Sigmoid colon (tissue), 3 donors: ENCODE data around the gene MAST4.

ENCODE experiments used
- POLR2A ChIP-seq, 2 donors: fragments of 450-650 bp; IDR thresholded peaks; one replicate each; pipeline ENCODE4 v1.6.1; 2016; ENCODE audit warnings: antibody characterized with exemption in 2 of 2, mild to moderate bottlenecking in 2 of 2, moderate library complexity in 2 of 2
- TF ChIP-seq, protein P1 (sequence below), 4 experiments: fragments of 450-650 bp in 3 of 4; fragments of 200-600 bp in 1 of 4; IDR thresholded peaks; one replicate each; pipeline ENCODE4 v1.5.1; 2016 to 2019; ENCODE audit warnings: antibody characterized with exemption in 4 of 4, mild to moderate bottlenecking in 3 of 4, moderate library complexity in 2 of 4

DNA sequence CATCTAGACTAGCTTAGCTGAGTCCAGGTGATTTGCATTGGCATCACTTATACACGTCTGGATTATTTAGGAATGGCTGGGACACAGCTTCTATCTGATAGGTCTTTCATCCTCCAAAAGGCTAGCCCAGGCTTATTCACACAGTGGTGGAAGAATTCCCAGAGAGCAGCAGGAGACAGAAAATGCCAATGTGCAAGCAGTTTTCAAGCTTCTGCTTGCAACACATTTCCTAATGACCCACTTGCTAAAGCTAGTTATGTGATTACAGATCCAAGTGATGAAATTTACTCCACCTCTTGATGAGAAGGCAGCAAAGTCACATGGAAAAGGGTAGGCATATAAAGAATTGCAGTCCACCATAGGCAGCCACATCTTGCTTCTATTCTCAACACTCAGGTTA, 44.2 kb upstream of the MAST4 start:
- TF ChIP-seq, protein P1, sequence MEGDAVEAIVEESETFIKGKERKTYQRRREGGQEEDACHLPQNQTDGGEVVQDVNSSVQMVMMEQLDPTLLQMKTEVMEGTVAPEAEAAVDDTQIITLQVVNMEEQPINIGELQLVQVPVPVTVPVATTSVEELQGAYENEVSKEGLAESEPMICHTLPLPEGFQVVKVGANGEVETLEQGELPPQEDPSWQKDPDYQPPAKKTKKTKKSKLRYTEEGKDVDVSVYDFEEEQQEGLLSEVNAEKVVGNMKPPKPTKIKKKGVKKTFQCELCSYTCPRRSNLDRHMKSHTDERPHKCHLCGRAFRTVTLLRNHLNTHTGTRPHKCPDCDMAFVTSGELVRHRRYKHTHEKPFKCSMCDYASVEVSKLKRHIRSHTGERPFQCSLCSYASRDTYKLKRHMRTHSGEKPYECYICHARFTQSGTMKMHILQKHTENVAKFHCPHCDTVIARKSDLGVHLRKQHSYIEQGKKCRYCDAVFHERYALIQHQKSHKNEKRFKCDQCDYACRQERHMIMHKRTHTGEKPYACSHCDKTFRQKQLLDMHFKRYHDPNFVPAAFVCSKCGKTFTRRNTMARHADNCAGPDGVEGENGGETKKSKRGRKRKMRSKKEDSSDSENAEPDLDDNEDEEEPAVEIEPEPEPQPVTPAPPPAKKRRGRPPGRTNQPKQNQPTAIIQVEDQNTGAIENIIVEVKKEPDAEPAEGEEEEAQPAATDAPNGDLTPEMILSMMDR (IDR thresholded peaks at IDR 0.05): no peak
- TF ChIP-seq POLR2A (IDR thresholded peaks at IDR 0.05): no peak
